ENCODE measurements around the gene GCSH.

Gene GCSH

GRCh38 chr16:81101702-81102101, 5.5 kb upstream of the GCSH start:
- no peak for DNase-seq

- no peak for DNase-seq
These were observed 3.8 kb upstream of the GCSH start for GRCh38 chr16:81099958-81100357.

- no peak for DNase-seq
These were observed 1.0 kb upstream of the GCSH start for GRCh38 chr16:81097230-81097629.

GRCh38 chr16:81096715-81097208, 567 bp upstream of the GCSH start:
- DNase-seq: no peak

- DNase-seq: no peak
These were observed 592 bp downstream of the GCSH start for GRCh38 chr16:81095653-81095952.

GRCh38 chr16:81094771-81095251, 1.4 kb downstream of the GCSH start:
- no peak for DNase-seq

- DNase-seq: no peak
These were observed 7.4 kb downstream of the GCSH start for GRCh38 chr16:81088836-81089235.

GRCh38 chr16:81081014-81081413, 15.2 kb downstream of the GCSH start:
- no peak for DNase-seq

- no peak for DNase-seq
These were observed 16.0 kb downstream of the GCSH start for GRCh38 chr16:81080233-81080632.

- peak; percentile 81 for DNase-seq
These were observed 18.9 kb downstream of the GCSH start, which contains the start of gene C16orf46 for GRCh38 chr16:81077076-81077940. TSS of gene C16orf46 (minus strand) at chr16:81077238. CDS start at chr16:81063955, 13,283 bp downstream.

GRCh38 chr16:81076566-81077075, 19.6 kb downstream of the GCSH start:
- peak; percentile 72 for DNase-seq

- no peak for DNase-seq
These were observed 22.4 kb downstream of the GCSH start for GRCh38 chr16:81073560-81074330.

- DNase-seq: no peak
These were observed 24.4 kb downstream of the GCSH start for GRCh38 chr16:81071805-81072204.

GRCh38 chr16:81070979-81071378, 25.2 kb downstream of the GCSH start:
- no peak for DNase-seq

- DNase-seq: no peak
These were observed 27.1 kb downstream of the GCSH start for GRCh38 chr16:81069063-81069462.

- no peak for DNase-seq
These were observed 29.0 kb downstream of the GCSH start for GRCh38 chr16:81067166-81067565.

GRCh38 chr16:81066681-81067080, 29.5 kb downstream of the GCSH start:
- DNase-seq: no peak

- no peak for DNase-seq
These were observed 34.2 kb downstream of the GCSH start for GRCh38 chr16:81061871-81062608.

- DNase-seq: no peak
These were observed 34.9 kb downstream of the GCSH start for GRCh38 chr16:81061307-81061640.

- DNase-seq: no peak
These were observed 35.5 kb downstream of the GCSH start for GRCh38 chr16:81060576-81061306.

GRCh38 chr16:81053761-81054160, 42.4 kb downstream of the GCSH start:
- no peak for DNase-seq

- no peak for DNase-seq
These were observed 53.4 kb downstream of the GCSH start for GRCh38 chr16:81042821-81043220.

All from DMS79 (cell line).